GM12801 (cell line): ENCODE data around the gene SH3D19.

Experiments used
- TF ChIP-seq, protein P1 (sequence below): IDR thresholded peaks from one replicate; pipeline ENCODE4 v1.5.1; 2011; ENCODE audit warnings: control low read depth; ENCODE audit not compliant: insufficient read length; ENCODE audit errors: extremely low read depth

SH3D19 gene

DNA sequence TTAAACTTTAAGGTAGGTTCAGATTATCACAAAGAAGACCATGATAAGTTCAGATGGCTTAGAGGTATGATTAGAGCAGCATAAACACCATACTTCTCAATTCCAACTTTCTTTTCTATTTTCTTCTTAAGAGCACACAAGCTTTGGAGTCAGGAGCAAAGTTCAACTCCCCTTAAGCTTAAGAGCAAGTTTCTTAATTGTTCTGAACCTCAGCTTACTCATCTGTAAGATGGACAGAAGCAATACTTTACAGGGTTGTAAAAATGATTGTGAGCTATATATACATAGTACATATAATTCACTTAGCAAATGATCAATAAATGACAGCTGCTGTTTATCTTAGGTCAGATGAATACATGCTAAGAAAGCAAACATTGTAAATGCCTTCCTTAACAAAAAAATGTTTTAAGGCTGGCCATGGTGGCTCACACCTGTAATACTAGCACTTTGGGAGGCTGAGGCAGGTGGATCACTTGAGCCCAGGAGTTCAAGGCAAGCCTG, 250.9 kb downstream of the SH3D19 start:
- TF ChIP-seq, protein P1, sequence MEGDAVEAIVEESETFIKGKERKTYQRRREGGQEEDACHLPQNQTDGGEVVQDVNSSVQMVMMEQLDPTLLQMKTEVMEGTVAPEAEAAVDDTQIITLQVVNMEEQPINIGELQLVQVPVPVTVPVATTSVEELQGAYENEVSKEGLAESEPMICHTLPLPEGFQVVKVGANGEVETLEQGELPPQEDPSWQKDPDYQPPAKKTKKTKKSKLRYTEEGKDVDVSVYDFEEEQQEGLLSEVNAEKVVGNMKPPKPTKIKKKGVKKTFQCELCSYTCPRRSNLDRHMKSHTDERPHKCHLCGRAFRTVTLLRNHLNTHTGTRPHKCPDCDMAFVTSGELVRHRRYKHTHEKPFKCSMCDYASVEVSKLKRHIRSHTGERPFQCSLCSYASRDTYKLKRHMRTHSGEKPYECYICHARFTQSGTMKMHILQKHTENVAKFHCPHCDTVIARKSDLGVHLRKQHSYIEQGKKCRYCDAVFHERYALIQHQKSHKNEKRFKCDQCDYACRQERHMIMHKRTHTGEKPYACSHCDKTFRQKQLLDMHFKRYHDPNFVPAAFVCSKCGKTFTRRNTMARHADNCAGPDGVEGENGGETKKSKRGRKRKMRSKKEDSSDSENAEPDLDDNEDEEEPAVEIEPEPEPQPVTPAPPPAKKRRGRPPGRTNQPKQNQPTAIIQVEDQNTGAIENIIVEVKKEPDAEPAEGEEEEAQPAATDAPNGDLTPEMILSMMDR, result no peak
